HCT116 (cell line): Measurements from ENCODE around the gene ESD. TPM values are rescaled to one million over a fixed set of nuclear protein-coding genes. Genes with fewer than 3 reads are reported as not detected.

Experiments used
- ATAC-seq: fragments of 200-7000 bp; cut with Tn5 transposase; 2 replicates; pipeline ENCODE4 v1.9.1; 2020; ENCODE audit warnings: mild to moderate bottlenecking, moderate library complexity
- BruUV-seq: library from RNA; stranded (reverse); fragments of 400-500 nt; replicated peaks from 2 replicates; lab custom pipeline; 2021; lab: Mats Ljungman, UMichigan
- CTCF ChIA-PET: fragments of 300-600 bp; sonication (Branson Sonifier 250); formaldehyde crosslinking; loops from one replicate; lab custom pipeline; 2021; ENCODE audit warnings: antibody characterized with exemption; lab: Charles Lee
- POLR2A ChIA-PET: fragments of 300-600, 350-600 bp; sonication (Branson Sonifier 250); formaldehyde crosslinking; loops from one replicate; lab custom pipeline; 2021; ENCODE audit warnings: antibody characterized with exemption; lab: Charles Lee
- RAD21 ChIA-PET, 2 experiments: fragments of 300-600 bp; sonication (Branson Sonifier 250); formaldehyde crosslinking; loops; one replicate each; lab custom pipeline; 2023; ENCODE audit warnings: low total read pairs in 2 of 2; ENCODE audit not compliant: uncharacterized antibody in 2 of 2, unreplicated experiment in 2 of 2, low non-redundant PET in 1 of 2; lab: Charles Lee
- DNase-seq: peaks from one replicate; pipeline ENCODE4 v3.0.0-alpha.2; 2010; ENCODE audit warnings: low read depth, low spot score
- H2AFZ ChIP-seq: fragments of 200-600 bp; shearing (Covaris generic), sonication (generic); 2 replicates; pipeline ENCODE4 v1.6.1; 2017; ENCODE audit warnings: low read depth, mixed run types, mixed read lengths, antibody characterized with exemption, low read length; ENCODE audit not compliant: poor library complexity, severe bottlenecking
- H3K27ac ChIP-seq: 2 replicates; pipeline ENCODE4 v1.5.1; 2012; ENCODE audit warnings: low read depth, low read length
- H3K27me3 ChIP-seq: fragments of 200-600 bp; sonication (generic); 2 replicates; pipeline ENCODE4 v1.6.1; 2016; ENCODE audit warnings: mixed run types, low read length, mixed read lengths; ENCODE audit not compliant: insufficient read depth
- H3K36me3 ChIP-seq, 2 experiments: fragments of 200-500 bp in 1 of 2; fragments of 200-600 bp in 1 of 2; sonication (Bioruptor generic) in 1 of 2; sonication (generic) in 1 of 2; 2 replicates each; pipeline versions ENCODE4 v1.5.1 to v1.6.1; 2014 to 2016; ENCODE audit warnings: low read length in 2 of 2, inconsistent platforms in 1 of 2, mixed read lengths in 1 of 2, mixed run types in 1 of 2; ENCODE audit not compliant: insufficient read depth in 2 of 2, control insufficient read depth in 1 of 2
- H3K4me1 ChIP-seq, 2 experiments: fragments of 200-600 bp in 1 of 2; sonication (generic) in 1 of 2; 2 replicates each; pipeline versions ENCODE4 v1.5.1 to v1.6.1; 2012 to 2017; ENCODE audit warnings: low read length in 2 of 2, inconsistent platforms in 1 of 2, mild to moderate bottlenecking in 1 of 2, mixed read lengths in 1 of 2, mixed run types in 1 of 2, moderate library complexity in 1 of 2; ENCODE audit not compliant: insufficient read depth in 2 of 2, control insufficient read depth in 1 of 2
- H3K4me2 ChIP-seq: fragments of 200-600 bp; sonication (generic); 2 replicates; pipeline ENCODE4 v1.6.1; 2017; ENCODE audit warnings: mixed run types, low read length, mixed read lengths
- H3K4me3 ChIP-seq, 2 experiments: fragments of 200-600 bp in 1 of 2; sonication (generic) in 1 of 2; replicated peaks in 1 of 2; 2 replicates each; pipeline ENCODE4 v1.5.1; 2011 to 2016; ENCODE audit warnings: low read length in 2 of 2, control low read depth in 1 of 2, low read depth in 1 of 2, mild to moderate bottlenecking in 1 of 2, mixed read lengths in 1 of 2, mixed run types in 1 of 2
- H3K79me2 ChIP-seq: fragments of 200-600 bp; sonication (generic); 2 replicates; pipeline ENCODE4 v1.6.1; 2017; ENCODE audit warnings: mild to moderate bottlenecking, mixed run types, low read length, moderate library complexity, mixed read lengths; ENCODE audit not compliant: insufficient read depth
- H3K9ac ChIP-seq: fragments of 200-600 bp; sonication (generic); 2 replicates; pipeline ENCODE4 v1.6.1; 2016; ENCODE audit warnings: low read length, mixed read lengths
- H3K9me2 ChIP-seq: fragments of 200-600 bp; sonication (generic), shearing (Covaris generic); 2 replicates; pipeline ENCODE4 v1.6.1; 2017; ENCODE audit warnings: mixed run types, mild to moderate bottlenecking, moderate library complexity; ENCODE audit not compliant: insufficient read depth
- H3K9me3 ChIP-seq, 2 experiments: fragments of 200-500 bp in 1 of 2; fragments of 200-600 bp in 1 of 2; sonication (Bioruptor generic) in 1 of 2; sonication (generic) in 1 of 2; 2 replicates each; pipeline ENCODE4 v1.6.1; 2014 to 2017; ENCODE audit warnings: low read length in 2 of 2, mixed read lengths in 2 of 2, inconsistent platforms in 1 of 2, low read depth in 1 of 2, mild to moderate bottlenecking in 1 of 2, mixed run types in 1 of 2, moderate library complexity in 1 of 2; ENCODE audit not compliant: control insufficient read depth in 1 of 2, insufficient read depth in 1 of 2
- H4K20me1 ChIP-seq: fragments of 200-600 bp; sonication (generic), shearing (Covaris generic); 2 replicates; pipeline ENCODE4 v1.6.1; 2017; ENCODE audit warnings: mixed run types, mild to moderate bottlenecking, moderate library complexity; ENCODE audit not compliant: insufficient read depth
- ATF3 ChIP-seq: IDR thresholded peaks from 2 replicates; pipeline ENCODE4 v1.6.1; 2012
- CBX3 ChIP-seq: IDR thresholded peaks from 2 replicates; pipeline ENCODE4 v1.6.1; 2012; ENCODE audit warnings: low read depth
- CEBPB ChIP-seq: IDR thresholded peaks from 2 replicates; pipeline ENCODE4 v1.6.1; 2012; ENCODE audit warnings: low read depth
- CTCF ChIP-seq, 3 experiments: fragments of 200-600 bp in 1 of 3; sonication (generic) in 1 of 3; IDR thresholded peaks in 2 of 3; conservative IDR thresholded peaks in 1 of 3; 2 replicates each; pipeline ENCODE4 v1.5.1; 2012 to 2017; ENCODE audit warnings: low read depth in 2 of 3, low read length in 2 of 3, antibody characterized with exemption in 1 of 3, borderline replicate concordance in 1 of 3, control low read depth in 1 of 3, mild to moderate bottlenecking in 1 of 3, mixed read lengths in 1 of 3, mixed run types in 1 of 3, moderate library complexity in 1 of 3; ENCODE audit not compliant: insufficient read depth in 1 of 3
- ELF1 ChIP-seq: IDR thresholded peaks from 2 replicates; pipeline ENCODE4 v1.6.1; 2012; ENCODE audit warnings: low read depth, borderline replicate concordance
- EZH2phosphoT487 ChIP-seq: fragments of 200-600 bp; IDR thresholded peaks from 2 replicates; pipeline ENCODE4 v1.6.1; 2018; ENCODE audit warnings: antibody characterized with exemption, borderline replicate concordance
- FOSL1 ChIP-seq: IDR thresholded peaks from 2 replicates; pipeline ENCODE4 v1.6.1; 2012; ENCODE audit warnings: low read depth
- JUND ChIP-seq: IDR thresholded peaks from 2 replicates; pipeline ENCODE4 v1.6.1; 2012
- POLR2AphosphoS5 ChIP-seq: IDR thresholded peaks from 2 replicates; pipeline ENCODE4 v1.6.1; 2011; ENCODE audit warnings: mild to moderate bottlenecking, low read depth, low read length, moderate library complexity
- RAD21 ChIP-seq: IDR thresholded peaks from 2 replicates; pipeline ENCODE4 v1.6.1; 2012; ENCODE audit warnings: low read depth, mild to moderate bottlenecking
- REST ChIP-seq: IDR thresholded peaks from 2 replicates; pipeline ENCODE4 v1.6.1; 2012; ENCODE audit warnings: low read depth
- SP1 ChIP-seq: IDR thresholded peaks from 2 replicates; pipeline ENCODE4 v1.6.1; 2012; ENCODE audit warnings: low read depth
- SRF ChIP-seq: IDR thresholded peaks from 2 replicates; pipeline ENCODE4 v1.6.1; 2012; ENCODE audit warnings: low read depth
- TCF7L2 ChIP-seq: IDR thresholded peaks from 2 replicates; pipeline ENCODE4 v1.7.0; 2011; ENCODE audit warnings: borderline replicate concordance, inconsistent platforms; ENCODE audit not compliant: insufficient read depth, insufficient read length; ENCODE audit errors: extremely low read depth
- YY1 ChIP-seq: IDR thresholded peaks from 2 replicates; pipeline ENCODE4 v1.6.1; 2011; ENCODE audit warnings: low read length, low read depth, moderate library complexity, mild to moderate bottlenecking; ENCODE audit not compliant: insufficient replicate concordance; ENCODE audit errors: extremely low read depth
- ZBTB33 ChIP-seq: IDR thresholded peaks from 2 replicates; pipeline ENCODE4 v1.6.1; 2011; ENCODE audit warnings: mild to moderate bottlenecking, low read length, moderate library complexity; ENCODE audit not compliant: insufficient replicate concordance; ENCODE audit errors: extremely low read depth
- ZFX ChIP-seq: fragments of 450-650 bp; IDR thresholded peaks from 2 replicates; pipeline ENCODE4 v1.6.1; 2017
- ZNF274 ChIP-seq: fragments of 200-500 bp; sonication (Bioruptor generic); IDR thresholded peaks from 2 replicates; pipeline ENCODE4 v1.6.1; 2014; ENCODE audit warnings: mild to moderate bottlenecking, low read depth, low read length, inconsistent platforms
- intact Hi-C: fragments of 100-400 bp; cut with micrococcal nuclease; formaldehyde crosslinking; loops from 2 replicates; pipeline ENCODE4 v1.10.0; 2022
- total RNA-seq: library from RNA; stranded (reverse); gene quantifications from one replicate; pipeline ENCODE4 v1.2.1, GENCODE V29; 2021; ENCODE audit not compliant: unreplicated experiment

The ESD gene
- total RNA-seq, 1 experiment from 2014 or later = 111 TPM

GRCh38 chr13:46757640-46758039 is 39.3 kb downstream of the ESD start (continued):
- TF ChIP-seq CTCF (IDR thresholded peaks at IDR 0.05 in 2 of 3, conservative IDR thresholded peaks at IDR 0.05 in 1 of 3; ENCODE audit: borderline replicate concordance in 1 of 3, insufficient read depth in 1 of 3, low read depth in 2 of 3, low read length in 2 of 3) (no peak), ZFX (no peak), ZNF274 (no peak), EZH2phosphoT487 (no peak), SRF (no peak), YY1 (no peak), CBX3 (no peak), ATF3 (no peak)

GRCh38 chr13:46756977-46757376 is 40.0 kb downstream of the ESD start:
- ATAC-seq (no peak), DNase-seq (no peak)
- Histone ChIP-seq H3K9me3 (no peaks in the 10 kb centered on the region), H3K4me1 (no peaks in the 10 kb centered on the region), H3K9ac (no peak overlapping the region), H3K79me2 (no peaks in the 10 kb centered on the region), H3K36me3 (no peaks in the 10 kb centered on the region), H4K20me1 (no peaks in the 10 kb centered on the region), H3K4me2 (no peak overlapping the region), H3K27ac (no peak overlapping the region), H3K27me3 (peaks cover 6% of the 10 kb centered on the region; the same call in 1 of the 2 replicates), H3K9me2 (no peaks in the 10 kb centered on the region), H3K4me3 (no peak overlapping the region), H2AFZ (no peak overlapping the region)
- ChIA-PET CTCF (no interaction called here), POLR2A (no interaction called here), RAD21 (no interaction called here)
- intact Hi-C loops = no loop called here
- no TSS peak for BruUV-seq
- no peak for TF ChIP-seq ELF1
- TF ChIP-seq TCF7L2 = no peak
- TF ChIP-seq POLR2AphosphoS5 = no peak
- no peak for TF ChIP-seq REST
- no peak for TF ChIP-seq CBX3
- TF ChIP-seq CEBPB = no peak
- no peak for TF ChIP-seq ZBTB33
- TF ChIP-seq JUND = no peak
- TF ChIP-seq EZH2phosphoT487 = no peak
- TF ChIP-seq RAD21 = no peak
- TF ChIP-seq FOSL1 = no peak
- no peak for TF ChIP-seq ATF3
- TF ChIP-seq SP1 = no peak
